ENCODE results near the gene TEAD4.

- TF ChIP-seq POLR2AphosphoS5 (IDR thresholded peaks at IDR 0.05) (no peak), CTCF (IDR thresholded peaks at IDR 0.05 in 8 of 11, conservative IDR thresholded peaks at IDR 0.05 in 3 of 11) (no peak)
These were observed 96.7 kb downstream of the TEAD4 start for GRCh38 chr12:3055704-3056467.

Data from spleen (tissue), 7 donors.